ENCODE data around the gene BANF2.

DNA sequence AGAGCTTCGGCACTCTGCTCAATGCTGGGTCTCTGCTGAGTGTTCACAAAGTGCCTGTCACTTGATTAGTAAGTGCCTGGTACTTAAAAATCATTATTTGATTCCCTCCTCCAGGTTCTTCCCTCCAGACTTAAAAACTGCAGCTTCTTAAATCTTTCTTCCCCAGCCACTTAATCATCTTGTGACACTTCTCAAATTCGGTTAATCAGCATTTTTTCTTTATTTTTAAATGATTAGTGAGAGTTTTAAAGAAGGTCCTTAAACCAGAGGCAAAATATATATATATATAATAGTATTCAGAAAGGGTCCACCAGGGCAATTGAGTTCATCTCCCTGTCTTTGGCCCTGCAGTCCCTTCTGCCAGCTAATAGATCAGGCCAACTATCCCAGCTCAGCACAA lies 8.0 kb upstream of the BANF2 start:
- TF ChIP-seq, protein P1, sequence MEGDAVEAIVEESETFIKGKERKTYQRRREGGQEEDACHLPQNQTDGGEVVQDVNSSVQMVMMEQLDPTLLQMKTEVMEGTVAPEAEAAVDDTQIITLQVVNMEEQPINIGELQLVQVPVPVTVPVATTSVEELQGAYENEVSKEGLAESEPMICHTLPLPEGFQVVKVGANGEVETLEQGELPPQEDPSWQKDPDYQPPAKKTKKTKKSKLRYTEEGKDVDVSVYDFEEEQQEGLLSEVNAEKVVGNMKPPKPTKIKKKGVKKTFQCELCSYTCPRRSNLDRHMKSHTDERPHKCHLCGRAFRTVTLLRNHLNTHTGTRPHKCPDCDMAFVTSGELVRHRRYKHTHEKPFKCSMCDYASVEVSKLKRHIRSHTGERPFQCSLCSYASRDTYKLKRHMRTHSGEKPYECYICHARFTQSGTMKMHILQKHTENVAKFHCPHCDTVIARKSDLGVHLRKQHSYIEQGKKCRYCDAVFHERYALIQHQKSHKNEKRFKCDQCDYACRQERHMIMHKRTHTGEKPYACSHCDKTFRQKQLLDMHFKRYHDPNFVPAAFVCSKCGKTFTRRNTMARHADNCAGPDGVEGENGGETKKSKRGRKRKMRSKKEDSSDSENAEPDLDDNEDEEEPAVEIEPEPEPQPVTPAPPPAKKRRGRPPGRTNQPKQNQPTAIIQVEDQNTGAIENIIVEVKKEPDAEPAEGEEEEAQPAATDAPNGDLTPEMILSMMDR (IDR thresholded peaks at IDR 0.05): no peak
- TF ChIP-seq ZFX (IDR thresholded peaks at IDR 0.05; ENCODE audit: borderline replicate concordance): no peak

Measured in 22Rv1 (cell line).